GM08714 (cell line): ENCODE data around the gene CFAP52.
A peak's percentile ranks its signal among the peaks of the same experiment; 100 is the strongest.
"Not testable (repeated sequence)": the region's sequence is repeated elsewhere in the genome, so short reads cannot be mapped to it uniquely, and the experiment has no call there.

Source experiments
- H3K4me3 ChIP-seq: fragments of 200-500 bp; sonication (Bioruptor generic); 2 replicates; pipeline ENCODE4 v1.5.1; 2014; ENCODE audit warnings: mild to moderate bottlenecking, low read length, inconsistent platforms
- ZNF274 ChIP-seq: IDR thresholded peaks from 2 replicates; pipeline ENCODE4 v1.6.1; 2012; ENCODE audit warnings: mild to moderate bottlenecking, low read depth, low read length

Gene CFAP52

GRCh38 chr17:9557161-9557755, 19.2 kb upstream of the CFAP52 start:
- no peak overlapping the region for H3K4me3 ChIP-seq
- TF ChIP-seq ZNF274, result no peak

DNA sequence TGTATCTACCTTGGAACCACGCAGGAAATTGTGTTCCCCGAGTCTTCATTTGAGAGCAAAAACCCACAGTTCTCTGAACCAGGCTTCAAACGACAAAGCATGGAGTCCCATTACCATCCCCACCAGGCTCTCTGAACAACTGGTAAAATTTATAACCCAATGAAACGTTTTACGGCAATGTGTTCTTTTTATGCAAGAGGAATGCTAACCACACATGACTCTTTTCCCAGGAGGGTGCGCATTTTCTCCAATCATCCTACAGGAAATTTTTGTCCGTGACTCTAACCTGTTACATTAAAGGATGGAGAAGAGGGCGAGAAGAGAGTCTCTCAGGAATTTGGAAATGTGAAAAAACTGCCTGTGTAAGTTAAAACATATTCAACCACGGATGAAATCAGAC, 18.6 kb upstream of the CFAP52 start:
- no peak overlapping the region for H3K4me3 ChIP-seq
- TF ChIP-seq ZNF274, result no peak

GRCh38 chr17:9564104-9564503, 12.3 kb upstream of the CFAP52 start:
- no peak for TF ChIP-seq ZNF274
- H3K4me3 ChIP-seq, result no peak overlapping the region

GRCh38 chr17:9566067-9566466, 10.4 kb upstream of the CFAP52 start:
- no peak overlapping the region for H3K4me3 ChIP-seq
- TF ChIP-seq ZNF274, result no peak

- H3K4me3 ChIP-seq, result not testable (repeated sequence)
Observed at GRCh38 chr17:9566739-9567138, 9.7 kb upstream of the CFAP52 start.

GRCh38 chr17:9568004-9568403, 8.4 kb upstream of the CFAP52 start:
- no peak for TF ChIP-seq ZNF274
- H3K4me3 ChIP-seq, result no peak overlapping the region

DNA sequence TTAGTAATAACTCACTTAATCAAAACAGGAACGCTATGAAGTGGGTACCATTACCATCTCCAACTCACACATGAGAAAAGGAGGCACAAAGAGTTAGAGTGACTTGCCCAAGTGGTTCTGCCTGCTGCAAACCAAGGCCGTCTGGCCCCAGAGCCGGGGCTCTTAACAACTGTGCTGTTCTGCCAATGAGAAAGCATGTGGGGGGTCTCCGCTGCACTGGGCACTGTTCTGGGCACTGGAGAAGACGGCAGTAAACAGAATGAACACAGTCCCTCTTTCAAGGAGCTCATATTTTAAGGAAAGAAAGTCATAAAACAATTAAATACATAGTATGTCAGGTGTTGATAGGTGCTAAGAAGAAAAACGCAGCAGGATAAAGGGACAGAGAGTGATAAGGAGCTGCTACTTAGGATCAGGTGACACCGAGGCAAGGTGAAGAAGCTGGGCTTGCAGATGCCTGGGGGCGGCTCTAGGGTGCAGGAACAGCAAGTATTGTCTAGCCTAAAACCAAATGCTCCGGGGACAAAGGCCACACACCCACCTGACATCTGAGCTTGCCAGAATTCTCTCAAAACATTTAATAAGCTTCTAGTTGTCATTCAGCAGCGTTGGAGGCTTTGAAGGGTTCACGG, 7.4 kb upstream of the CFAP52 start:
- no peak for TF ChIP-seq ZNF274
- H3K4me3 ChIP-seq, result no peak overlapping the region

DNA sequence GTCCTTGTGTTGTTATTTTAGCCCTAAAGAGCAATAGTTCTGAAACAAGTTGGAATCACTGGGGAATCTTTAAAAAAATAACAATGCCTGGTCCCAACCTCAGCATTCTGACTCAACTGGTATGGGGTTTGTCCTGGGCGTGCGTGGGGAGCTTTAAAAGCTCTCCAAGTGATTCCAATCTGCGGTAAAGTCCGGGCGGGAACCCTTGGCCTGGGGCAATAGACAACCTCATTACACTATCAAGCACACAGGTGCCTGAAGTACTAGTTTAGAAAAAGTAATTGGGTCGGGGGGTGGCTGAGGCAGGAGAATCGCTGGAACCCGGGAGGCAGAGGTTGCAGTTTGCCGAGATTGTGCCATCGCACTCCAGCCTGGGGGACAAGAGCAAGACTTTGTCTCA, 5.2 kb upstream of the CFAP52 start:
- H3K4me3 ChIP-seq, result no peak overlapping the region
- TF ChIP-seq ZNF274, result no peak

DNA sequence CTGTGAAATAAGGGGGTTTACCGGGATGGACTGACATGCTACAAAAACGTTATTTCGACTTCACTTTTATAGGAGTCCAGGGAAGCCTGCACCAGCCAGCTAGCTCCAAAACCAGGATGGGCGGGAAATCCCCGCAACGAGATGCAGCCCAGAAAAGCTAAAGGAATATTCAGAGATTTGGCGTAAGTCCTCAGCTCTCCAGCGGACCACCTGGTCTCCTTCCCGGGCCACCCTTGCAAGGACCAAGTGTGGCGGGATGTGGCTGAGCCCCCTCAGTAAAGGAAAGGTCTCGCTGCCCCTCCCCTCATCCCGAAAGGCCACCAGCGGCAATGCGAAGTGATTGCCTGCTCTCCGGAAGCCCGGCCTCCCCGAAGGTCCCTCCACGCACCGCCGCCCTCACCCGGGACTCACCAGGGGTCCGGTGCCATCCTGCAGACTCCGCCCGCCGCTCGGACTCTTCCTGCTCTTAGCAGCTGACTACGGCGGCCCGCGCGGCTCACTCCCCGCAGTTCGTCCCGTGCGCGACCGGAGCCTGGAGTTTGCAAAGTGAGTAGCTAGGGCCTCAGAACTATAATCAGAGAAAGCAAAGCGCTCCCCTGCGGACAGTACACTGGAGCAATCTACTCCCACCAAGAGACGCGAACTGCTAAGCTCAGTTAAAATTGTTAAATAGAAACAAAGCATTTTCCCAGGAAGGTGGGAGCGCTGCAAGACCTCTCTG, 901 bp upstream of the CFAP52 start, which contains the start of gene STX8:
STX8 (minus strand) TSS at position 440 of the 721 bp plus-strand sequence; CDS start at position 428, 12 bp downstream.
- no peak for TF ChIP-seq ZNF274
- H3K4me3 ChIP-seq, result peak within 1 kb of the TSS; percentile 86

GRCh38 chr17:9577373-9577709, 899 bp downstream of the CFAP52 start:
- no peak for TF ChIP-seq ZNF274
- H3K4me3 ChIP-seq, result no peak overlapping the region

DNA sequence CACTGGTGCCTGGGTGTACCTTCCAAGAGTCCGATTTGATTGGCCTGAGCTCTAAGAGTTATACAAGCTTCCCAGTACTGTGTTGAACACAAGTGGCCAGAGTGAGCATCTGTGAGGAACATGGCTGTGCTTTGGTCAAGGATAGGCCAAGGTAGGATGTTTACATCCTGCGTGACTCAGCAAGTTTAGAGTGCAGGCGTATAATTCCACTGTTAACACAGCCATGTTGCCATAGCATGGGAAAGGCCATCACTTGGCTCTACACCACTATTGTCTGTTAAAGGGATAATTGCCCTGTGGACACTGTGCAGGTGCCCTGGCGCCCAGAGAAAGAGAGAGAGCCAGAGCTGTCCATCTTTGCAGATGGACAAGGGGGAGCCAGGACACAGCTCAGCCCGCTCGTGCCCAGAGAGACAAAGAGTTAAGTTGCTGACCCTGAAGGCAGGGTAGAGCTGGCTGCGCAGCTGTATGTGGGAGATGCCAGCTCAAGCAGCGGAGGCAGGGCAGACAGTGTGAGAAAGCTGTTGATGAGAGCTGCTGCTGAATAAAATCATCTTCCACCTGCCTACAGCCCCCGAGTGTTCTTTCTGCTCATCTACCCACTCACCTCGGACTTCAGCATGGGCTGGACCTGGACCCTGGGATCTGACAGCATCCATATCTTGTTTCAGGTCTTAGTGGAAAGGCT, 11.7 kb downstream of the CFAP52 start:
- H3K4me3 ChIP-seq, result no peak overlapping the region
- TF ChIP-seq ZNF274, result no peak

GRCh38 chr17:9594065-9594464, 17.6 kb downstream of the CFAP52 start:
- no peak overlapping the region for H3K4me3 ChIP-seq
- no peak for TF ChIP-seq ZNF274

GRCh38 chr17:9597638-9598037, 21.2 kb downstream of the CFAP52 start:
- H3K4me3 ChIP-seq, result not testable (repeated sequence)

DNA sequence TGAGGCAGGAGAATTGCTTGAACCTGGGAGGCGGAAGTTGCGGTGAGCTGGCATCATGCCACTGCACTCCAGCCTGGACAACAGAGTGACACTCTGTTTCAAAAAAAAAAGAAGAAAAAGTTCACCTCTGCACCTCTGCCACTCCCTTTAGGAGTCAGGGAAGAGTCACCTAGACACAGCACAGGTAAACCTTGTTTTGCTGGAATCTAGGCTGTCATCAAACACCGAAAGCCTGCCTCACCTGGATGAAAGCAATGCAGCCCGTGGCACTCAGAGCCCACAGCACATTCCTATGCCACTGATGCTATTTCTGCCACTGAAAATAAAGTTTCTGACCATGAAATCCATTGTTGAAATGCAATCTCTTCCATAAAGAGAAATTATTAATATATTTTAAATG, 22.2 kb downstream of the CFAP52 start:
- TF ChIP-seq ZNF274, result no peak
- H3K4me3 ChIP-seq, result no peak overlapping the region

- H3K4me3 ChIP-seq, result not testable (repeated sequence)
Observed at GRCh38 chr17:9604583-9604982, 28.1 kb downstream of the CFAP52 start.
